ENCODE measurements around the gene MAP3K9. TPM values are rescaled to one million over a fixed set of nuclear protein-coding genes. Genes with fewer than 3 reads are reported as not detected.

Gene MAP3K9
- total RNA-seq, 1 experiment from 2014 or later = 21.4 TPM

- Histone ChIP-seq H3K9me2 (ENCODE audit: insufficient read depth) (no peaks in the 10 kb centered on the region), H2AFZ (no peak overlapping the region), H3K27me3 (ENCODE audit: insufficient read depth, low read depth) (no peaks in the 10 kb centered on the region), H3K9me3 (ENCODE audit: insufficient read depth, low read depth) (0 out of 2 replicates have a peak, but pooled peaks cover 4% of the 10 kb centered on the region), H4K20me1 (ENCODE audit: insufficient read depth) (peaks cover 12% of the 10 kb centered on the region), H3K27ac (no peak overlapping the region), H3K4me2 (no peak overlapping the region), H3K79me2 (ENCODE audit: low read depth) (peaks cover 33% of the 10 kb centered on the region), H3K4me1 (replicated peaks; ENCODE audit: insufficient read depth) (no peaks in the 10 kb centered on the region), H3K4me3 (no peak overlapping the region), H3K36me3 (ENCODE audit: low read depth) (peaks cover 12% of the 10 kb centered on the region; the same call in 1 of the 2 replicates), H3F3A (ENCODE audit: insufficient read depth, low read depth) (peaks cover 3% of the 10 kb centered on the region; the same call in 1 of the 2 replicates)
- BruUV-seq (replicated peaks) = no TSS peak
- TF ChIP-seq CTCF (conservative IDR thresholded peaks at IDR 0.05) = no peak
- TF ChIP-seq EZH2 (IDR thresholded peaks at IDR 0.05; ENCODE audit: low read depth) = no peak
- ChIA-PET POLR2A (ENCODE audit: unreplicated experiment) (no interaction called here), CTCF (no interaction called here)
- DNase-seq = no peak
- intact Hi-C loops (cut with micrococcal nuclease; ENCODE audit: unreplicated experiment) = no loop called here
These were observed 20.0 kb downstream of the MAP3K9 start for GRCh38 chr14:70789361-70789760.

- Histone ChIP-seq H2AFZ (no peak overlapping the region), H3K27ac (no peak overlapping the region), H3K79me2 (ENCODE audit: low read depth) (peaks cover 33% of the 10 kb centered on the region), H3K9me3 (ENCODE audit: insufficient read depth, low read depth) (0 out of 2 replicates have a peak, but pooled peaks cover 4% of the 10 kb centered on the region), H3K4me1 (replicated peaks; ENCODE audit: insufficient read depth) (no peaks in the 10 kb centered on the region), H3K9me2 (ENCODE audit: insufficient read depth) (no peaks in the 10 kb centered on the region), H3K4me2 (no peak overlapping the region), H3K27me3 (ENCODE audit: insufficient read depth, low read depth) (no peaks in the 10 kb centered on the region), H3F3A (ENCODE audit: insufficient read depth, low read depth) (peaks cover 3% of the 10 kb centered on the region; the same call in 1 of the 2 replicates), H4K20me1 (ENCODE audit: insufficient read depth) (peaks cover 10% of the 10 kb centered on the region), H3K36me3 (ENCODE audit: low read depth) (peaks cover 12% of the 10 kb centered on the region; the same call in 1 of the 2 replicates), H3K4me3 (no peak overlapping the region)
- ChIA-PET POLR2A (ENCODE audit: unreplicated experiment) (no interaction called here), CTCF (no interaction called here)
- intact Hi-C loops (cut with micrococcal nuclease; ENCODE audit: unreplicated experiment) = no loop called here
- no peak for DNase-seq
- BruUV-seq (replicated peaks) = no TSS peak
- no peak for TF ChIP-seq EZH2 (IDR thresholded peaks at IDR 0.05; ENCODE audit: low read depth)
- no peak for TF ChIP-seq CTCF (conservative IDR thresholded peaks at IDR 0.05)
These were observed 20.4 kb downstream of the MAP3K9 start for GRCh38 chr14:70788898-70789297.

GRCh38 chr14:70785556-70785955 lies 23.8 kb downstream of the MAP3K9 start:
- intact Hi-C loops (cut with micrococcal nuclease; ENCODE audit: unreplicated experiment) = no loop called here
- Histone ChIP-seq H3K4me3 (no peak overlapping the region), H3K36me3 (ENCODE audit: low read depth) (peaks cover 12% of the 10 kb centered on the region; the same call in 1 of the 2 replicates), H3K4me2 (no peak overlapping the region), H4K20me1 (ENCODE audit: insufficient read depth) (peaks cover 4% of the 10 kb centered on the region), H3K9me3 (ENCODE audit: insufficient read depth, low read depth) (0 out of 2 replicates have a peak, but pooled peaks cover 4% of the 10 kb centered on the region), H3K27ac (no peak overlapping the region), H3K79me2 (ENCODE audit: low read depth) (peaks cover 48% of the 10 kb centered on the region), H3F3A (ENCODE audit: insufficient read depth, low read depth) (peaks cover 14% of the 10 kb centered on the region; the same call in 1 of the 2 replicates), H2AFZ (no peak overlapping the region), H3K4me1 (replicated peaks; ENCODE audit: insufficient read depth) (peaks cover 15% of the 10 kb centered on the region), H3K9me2 (ENCODE audit: insufficient read depth) (no peaks in the 10 kb centered on the region), H3K27me3 (ENCODE audit: insufficient read depth, low read depth) (no peaks in the 10 kb centered on the region)
- TF ChIP-seq EZH2 (IDR thresholded peaks at IDR 0.05; ENCODE audit: low read depth) (no peak), CTCF (conservative IDR thresholded peaks at IDR 0.05) (no peak)
- ChIA-PET CTCF (no interaction called here), POLR2A (ENCODE audit: unreplicated experiment) (no interaction called here)
- BruUV-seq (replicated peaks) = no TSS peak
- no peak for DNase-seq

Data from PC-9 (cell line).